Stimulated activated CD8-positive, alpha-beta memory T cell treated with anti-CD3 and anti-CD28 coated beads, Interleukin-2, amount 100 ng/mL, for 48 hours (primary cell): ENCODE results near the gene ZNF426.
A peak's percentile ranks its signal among the peaks of the same experiment; 100 is the strongest.

ENCODE experiments used
- DNase-seq, 2 donors: peaks; one replicate each; pipeline ENCODE4 v3.0.0-alpha.2; 2020; ENCODE audit warnings: low read depth in 2 of 2

The ZNF426 gene

GRCh38 chr19:9498183-9498902 is 40.1 kb downstream of the ZNF426 start, which contains the start of gene ZNF560:
ZNF560 (minus strand) TSS chr19:9498616; CDS start chr19:9475313, 23,303 bp downstream.
- DNase-seq = peak in 1 of 2 donors; percentile 2

GRCh38 chr19:9494096-9494495 is 44.3 kb downstream of the ZNF426 start:
- DNase-seq = no peak

GRCh38 chr19:9487016-9487415 is 51.4 kb downstream of the ZNF426 start:
- DNase-seq = no peak

GRCh38 chr19:9485140-9485539 is 53.3 kb downstream of the ZNF426 start:
- DNase-seq = no peak

DNA sequence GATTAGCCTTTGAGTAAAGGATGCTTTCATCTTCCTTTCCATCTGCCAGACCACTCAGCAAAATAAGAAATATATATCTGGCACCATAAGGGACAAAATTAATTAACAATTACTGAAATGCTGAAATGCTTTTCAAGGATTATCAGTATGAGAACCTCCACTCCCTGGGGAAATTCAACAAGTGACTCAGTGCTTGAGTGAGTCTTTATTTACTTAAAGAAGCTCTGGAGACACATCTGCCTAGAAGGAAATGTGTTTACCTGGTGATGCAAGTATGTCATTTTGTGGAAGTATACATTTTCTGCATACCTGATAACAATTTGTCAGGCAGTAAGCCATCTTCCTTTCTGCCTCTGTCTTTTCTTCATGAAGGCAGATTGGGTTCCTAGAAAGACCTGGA is 63.5 kb downstream of the ZNF426 start:
- DNase-seq = no peak
